ENCODE measurements around the gene RSPO4. TPM values are rescaled to one million over a fixed set of nuclear protein-coding genes. Genes with fewer than 3 reads are reported as not detected.

RSPO4 gene
- total RNA-seq, 1 experiment from 2014 or later, result 6.7 TPM

DNA sequence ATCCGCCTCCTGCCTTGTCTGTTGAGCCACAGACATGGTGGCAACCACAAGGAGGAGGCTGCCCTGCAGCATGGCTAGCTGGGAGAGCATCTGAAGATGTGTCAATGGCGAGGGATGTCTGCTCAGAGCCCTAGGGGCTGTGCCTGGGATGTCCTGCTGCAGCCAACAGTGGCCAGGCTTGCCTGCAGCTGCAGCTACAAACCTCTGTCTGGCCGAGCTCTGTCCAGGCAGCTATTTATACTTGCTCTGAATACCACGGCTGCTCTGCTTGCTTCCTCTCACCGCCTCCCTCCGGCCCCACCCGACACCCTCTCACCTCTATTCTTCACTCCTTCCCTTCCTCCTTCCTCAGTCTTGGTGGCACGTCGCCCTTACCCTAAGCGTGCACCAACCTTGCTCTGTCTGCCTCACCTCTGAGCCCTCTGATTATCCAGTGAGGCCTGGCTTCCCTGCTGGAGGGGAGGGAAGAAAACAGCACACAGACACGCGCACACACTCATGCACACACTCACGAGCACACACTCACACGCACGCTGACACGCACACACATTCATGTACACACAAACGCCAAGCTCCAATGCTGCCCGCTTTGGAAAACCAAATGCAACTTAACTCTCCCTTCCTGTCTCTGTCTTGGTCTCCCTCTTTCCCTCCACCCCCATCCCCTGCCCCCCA, 85.8 kb downstream of the RSPO4 start, which contains the start of gene ANGPT4:
Gene ANGPT4 (minus strand): TSS at position 210 of the 675 bp plus-strand sequence. CDS start 120 bp downstream, at position 90.
- Histone ChIP-seq H2BK12ac (ENCODE audit: insufficient read length, low read depth, low read length) (no peak within 1 kb of the TSS), H3K18ac (ENCODE audit: insufficient read length, low read depth, low read length) (no peak within 1 kb of the TSS), H4K91ac (ENCODE audit: insufficient read length, low read depth, low read length) (no peak within 1 kb of the TSS), H3K27me3 (ENCODE audit: insufficient read depth, low read length) (no peaks in the 10 kb centered on the region), H3K23ac (ENCODE audit: insufficient read length, low read depth, low read length) (no peak within 1 kb of the TSS), H3K9ac (ENCODE audit: extremely low read depth, insufficient read length, low read length) (no peak within 1 kb of the TSS), H3T11ph (ENCODE audit: low read length) (no peak within 1 kb of the TSS), H4K20me1 (ENCODE audit: control insufficient read depth, insufficient read depth, insufficient read length) (no peaks in the 10 kb centered on the region), H4K5ac (ENCODE audit: insufficient read length, low read depth, low read length) (no peak within 1 kb of the TSS), H3K4me2 (ENCODE audit: insufficient read depth, insufficient read length, low read length) (no peak within 1 kb of the TSS), H3K4ac (ENCODE audit: low read depth, low read length) (no peak within 1 kb of the TSS), H3K4me1 (ENCODE audit: insufficient read depth, low read length) (no peaks in the 10 kb centered on the region; the same call in 1 of the 2 replicates), H3K14ac (ENCODE audit: insufficient read depth, low read length) (no peak within 1 kb of the TSS), H2AFZ (ENCODE audit: low read length) (no peak within 1 kb of the TSS), H3K56ac (ENCODE audit: insufficient read length, low read depth, low read length) (no peak within 1 kb of the TSS), H4K8ac (replicated peaks; ENCODE audit: insufficient read length, low read depth, low read length) (no peak within 1 kb of the TSS), H3K79me2 (ENCODE audit: insufficient read depth, low read length) (no peaks in the 10 kb centered on the region), H2BK20ac (ENCODE audit: low read depth, low read length, poor library complexity, severe bottlenecking) (no peak within 1 kb of the TSS), H2BK15ac (ENCODE audit: low read depth, low read length) (no peak within 1 kb of the TSS), H3K79me1 (ENCODE audit: insufficient read depth, low read depth, low read length, poor library complexity, severe bottlenecking) (no peaks in the 10 kb centered on the region), H3K9me3 (ENCODE audit: control insufficient read depth, low read depth, low read length) (no peaks in the 10 kb centered on the region), H2BK120ac (ENCODE audit: low read depth, low read length, poor library complexity, severe bottlenecking) (no peak within 1 kb of the TSS), H3K23me2 (ENCODE audit: insufficient read length, low read depth, low read length, poor library complexity, severe bottlenecking) (no peaks in the 10 kb centered on the region), H3K27ac (ENCODE audit: insufficient read length, low read depth, low read length) (no peak within 1 kb of the TSS), H2BK5ac (ENCODE audit: insufficient read length, low read length) (no peak within 1 kb of the TSS), H2AK5ac (ENCODE audit: insufficient read length, low read length) (no peak within 1 kb of the TSS)
- H3K9me3 Mint-ChIP-seq, result no peaks in the 10 kb centered on the region
- peak within 1 kb of the TSS in 1 of 3 experiments; percentile 27; a peak in 1 of 7 replicates for H3K27ac Mint-ChIP-seq
- peak within 1 kb of the TSS in 1 of 2 experiments; percentile 22; a peak in 2 of 5 replicates for H3K4me3 Mint-ChIP-seq
- peak; percentile 33 for DNase-seq
- peaks cover 12% of the 10 kb centered on the region for H3K27me3 Mint-ChIP-seq (ENCODE audit: low read depth)
- no CpG with 5 or more reads among the region's 18 CpGs for WGBS (ENCODE audit: extremely low coverage, insufficient read length, low lambda C conversion rate)
- TF ChIP-seq, protein P1, sequence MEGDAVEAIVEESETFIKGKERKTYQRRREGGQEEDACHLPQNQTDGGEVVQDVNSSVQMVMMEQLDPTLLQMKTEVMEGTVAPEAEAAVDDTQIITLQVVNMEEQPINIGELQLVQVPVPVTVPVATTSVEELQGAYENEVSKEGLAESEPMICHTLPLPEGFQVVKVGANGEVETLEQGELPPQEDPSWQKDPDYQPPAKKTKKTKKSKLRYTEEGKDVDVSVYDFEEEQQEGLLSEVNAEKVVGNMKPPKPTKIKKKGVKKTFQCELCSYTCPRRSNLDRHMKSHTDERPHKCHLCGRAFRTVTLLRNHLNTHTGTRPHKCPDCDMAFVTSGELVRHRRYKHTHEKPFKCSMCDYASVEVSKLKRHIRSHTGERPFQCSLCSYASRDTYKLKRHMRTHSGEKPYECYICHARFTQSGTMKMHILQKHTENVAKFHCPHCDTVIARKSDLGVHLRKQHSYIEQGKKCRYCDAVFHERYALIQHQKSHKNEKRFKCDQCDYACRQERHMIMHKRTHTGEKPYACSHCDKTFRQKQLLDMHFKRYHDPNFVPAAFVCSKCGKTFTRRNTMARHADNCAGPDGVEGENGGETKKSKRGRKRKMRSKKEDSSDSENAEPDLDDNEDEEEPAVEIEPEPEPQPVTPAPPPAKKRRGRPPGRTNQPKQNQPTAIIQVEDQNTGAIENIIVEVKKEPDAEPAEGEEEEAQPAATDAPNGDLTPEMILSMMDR (conservative IDR thresholded peaks at IDR 0.05), result no peak
- peaks cover 9 to 29% of the 10 kb centered on the region in 2 experiments for H3K4me1 Mint-ChIP-seq
- no peaks in the 10 kb centered on the region; a peak in 1 of 7 replicates for H3K36me3 Mint-ChIP-seq (ENCODE audit: insufficient read depth in 1 of 3, low read depth in 3 of 3)

Data from H9 (cell line).